Epithelial cell of proximal tubule (primary cell): ENCODE measurements around the gene CDC42BPA. TPM values are rescaled to one million over a fixed set of nuclear protein-coding genes. Genes with fewer than 3 reads are reported as not detected.

Experiments
- DNase-seq: peaks from one replicate; pipeline ENCODE4 v3.0.0-alpha.2; 2011; ENCODE audit warnings: low read depth
- H3K4me3 ChIP-seq: 2 replicates; pipeline ENCODE4 v1.5.1; 2011; ENCODE audit warnings: low read depth, mild to moderate bottlenecking, low read length
- total RNA-seq: library from RNA; depleted of rRNA; stranded (reverse); fragments of >200 nt; gene quantifications from 2 replicates; pipeline ENCODE4 v1.2.3, GENCODE V29; 2015
- TF ChIP-seq, protein P1 (sequence below): conservative IDR thresholded peaks from 2 replicates; pipeline ENCODE4 v1.5.1; 2012; ENCODE audit warnings: low read depth, mild to moderate bottlenecking, low read length

The CDC42BPA gene
- total RNA-seq, 1 donor from 2014 or later = 15.6 TPM

DNA sequence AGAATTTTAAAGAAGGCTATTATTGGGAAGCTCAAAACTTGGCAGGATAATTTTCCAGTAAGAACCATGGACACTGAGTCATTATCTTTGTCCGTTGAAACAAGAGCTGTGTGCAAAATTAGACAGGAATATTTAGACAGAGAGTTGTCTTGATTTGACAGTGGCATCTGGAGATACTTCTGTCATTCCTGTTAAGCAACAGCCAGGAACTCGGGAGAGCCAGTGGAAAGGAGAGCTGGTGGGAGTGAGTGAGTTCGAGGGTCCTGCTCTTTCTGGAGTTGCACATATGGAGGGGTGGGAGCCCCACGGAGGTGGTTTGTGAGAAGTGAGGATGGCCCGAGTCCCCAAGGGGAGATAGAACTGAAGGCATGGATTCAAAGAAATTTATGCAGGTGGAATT, 375.1 kb downstream of the CDC42BPA start:
- H3K4me3 ChIP-seq = no peak overlapping the region
- no peak for DNase-seq
- TF ChIP-seq, protein P1, sequence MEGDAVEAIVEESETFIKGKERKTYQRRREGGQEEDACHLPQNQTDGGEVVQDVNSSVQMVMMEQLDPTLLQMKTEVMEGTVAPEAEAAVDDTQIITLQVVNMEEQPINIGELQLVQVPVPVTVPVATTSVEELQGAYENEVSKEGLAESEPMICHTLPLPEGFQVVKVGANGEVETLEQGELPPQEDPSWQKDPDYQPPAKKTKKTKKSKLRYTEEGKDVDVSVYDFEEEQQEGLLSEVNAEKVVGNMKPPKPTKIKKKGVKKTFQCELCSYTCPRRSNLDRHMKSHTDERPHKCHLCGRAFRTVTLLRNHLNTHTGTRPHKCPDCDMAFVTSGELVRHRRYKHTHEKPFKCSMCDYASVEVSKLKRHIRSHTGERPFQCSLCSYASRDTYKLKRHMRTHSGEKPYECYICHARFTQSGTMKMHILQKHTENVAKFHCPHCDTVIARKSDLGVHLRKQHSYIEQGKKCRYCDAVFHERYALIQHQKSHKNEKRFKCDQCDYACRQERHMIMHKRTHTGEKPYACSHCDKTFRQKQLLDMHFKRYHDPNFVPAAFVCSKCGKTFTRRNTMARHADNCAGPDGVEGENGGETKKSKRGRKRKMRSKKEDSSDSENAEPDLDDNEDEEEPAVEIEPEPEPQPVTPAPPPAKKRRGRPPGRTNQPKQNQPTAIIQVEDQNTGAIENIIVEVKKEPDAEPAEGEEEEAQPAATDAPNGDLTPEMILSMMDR = no peak

DNA sequence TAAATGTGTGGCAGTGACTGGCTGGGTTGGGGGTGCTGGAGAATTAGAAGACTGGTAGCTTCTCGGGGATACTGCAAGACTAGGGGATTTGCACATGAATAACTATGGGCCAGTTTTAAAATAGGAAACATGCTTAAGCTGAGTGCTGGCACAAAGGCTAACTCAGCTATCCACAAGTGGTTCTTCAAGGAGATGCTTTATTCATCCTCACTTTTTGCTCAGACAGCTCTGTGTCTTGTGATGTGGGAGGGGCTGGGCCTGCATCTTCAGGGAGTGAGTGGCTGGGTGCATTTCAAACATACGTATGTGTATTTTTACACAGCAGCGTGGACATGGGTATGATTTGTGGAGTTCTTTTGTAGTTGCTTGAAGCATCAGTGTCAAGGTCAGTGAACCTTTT, 375.9 kb downstream of the CDC42BPA start:
- no peak overlapping the region for H3K4me3 ChIP-seq
- DNase-seq = no peak
- TF ChIP-seq, protein P1 = no peak

DNA sequence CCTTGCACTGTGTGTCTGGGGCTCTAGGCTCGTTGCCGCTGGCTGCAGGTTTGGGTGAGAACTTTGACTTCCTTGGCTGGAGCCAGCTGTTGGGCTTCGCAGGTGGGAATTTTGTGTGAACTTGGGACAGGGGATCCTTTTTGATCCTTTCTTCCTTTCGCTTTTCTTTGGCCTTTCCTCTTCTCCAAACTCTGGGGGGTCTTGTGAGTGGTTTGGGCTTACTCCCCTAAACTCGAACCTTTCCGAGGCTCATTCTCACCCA, 377.6 kb downstream of the CDC42BPA start:
- no peak for DNase-seq
- H3K4me3 ChIP-seq = peak overlapping the region; percentile 75
- TF ChIP-seq, protein P1 = no peak

DNA sequence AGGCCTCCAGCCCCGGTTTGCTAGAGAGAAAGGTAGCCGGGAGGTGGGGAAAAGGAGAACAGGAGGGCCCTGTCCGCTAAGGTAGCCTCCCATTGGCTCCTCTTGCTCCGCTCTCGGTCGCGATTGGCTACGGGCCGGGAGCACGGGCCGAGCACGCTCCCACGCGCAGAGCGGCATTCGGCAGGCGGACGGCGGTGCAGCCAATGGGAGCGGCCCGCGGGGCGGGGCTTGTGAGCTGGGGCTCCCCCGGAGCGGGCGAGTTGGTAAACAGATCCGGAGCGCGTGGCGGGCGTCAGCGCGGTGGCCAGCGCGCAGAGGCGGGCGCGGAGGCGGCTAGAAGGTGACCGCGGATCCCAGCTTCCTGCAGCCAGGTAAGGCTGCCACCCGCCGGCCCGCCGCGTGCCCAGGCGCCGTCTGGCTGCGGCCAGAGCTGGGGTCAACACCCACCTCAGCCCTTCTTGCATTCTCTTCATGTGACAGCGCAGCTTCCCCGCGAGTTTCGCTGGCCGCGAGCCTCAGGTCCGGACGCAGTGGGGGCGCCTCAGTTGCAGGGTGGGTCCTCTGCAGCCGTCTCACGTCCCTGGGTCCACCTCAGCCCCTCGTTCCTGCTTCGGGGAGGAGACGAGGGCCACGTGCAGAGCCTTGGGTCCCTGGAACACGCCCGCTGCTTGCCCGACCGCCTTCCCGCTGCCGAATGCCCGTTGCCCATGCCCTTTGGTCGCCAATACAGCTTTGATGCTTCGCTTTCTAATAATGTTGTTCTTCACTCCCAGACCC, 378.1 kb downstream of the CDC42BPA start, which contains the start of gene COQ8A:
Gene COQ8A (plus strand): TSS at position 266 of the 777 bp plus-strand sequence. CDS start 21,092 bp downstream, outside the sequence.
- TF ChIP-seq, protein P1 = no peak
- peak within 1 kb of the TSS; percentile 75 for H3K4me3 ChIP-seq
- DNase-seq = peak; percentile 87

Other genes starting within 250 kb of the CDC42BPA start
- gene ZNF678, start 245.1 kb upstream of the CDC42BPA start, total RNA-seq = 5.4 and 7.1 TPM in 2 replicates